HEK293 (cell line): Measurements from ENCODE around the gene RBM42.

Experiments
- BCL11A ChIP-seq: fragments of 450-650 bp; formaldehyde crosslinking; IDR thresholded peaks from 2 replicates; pipeline ENCODE4 v1.5.1; 2016; ENCODE audit warnings: low read depth, missing biosample characterization, missing genetic modification characterization
- BCL6B ChIP-seq: fragments of 450-650 bp; formaldehyde crosslinking; IDR thresholded peaks from 2 replicates; pipeline ENCODE4 v1.5.1; 2017; ENCODE audit warnings: missing biosample characterization, missing genetic modification characterization
- HOXD13 ChIP-seq: sonication (generic); formaldehyde crosslinking; IDR thresholded peaks from 2 replicates; pipeline ENCODE4 v1.8.0; 2022; ENCODE audit warnings: missing genetic modification reagents, borderline replicate concordance
- KLF16 ChIP-seq: fragments of 450-650 bp; formaldehyde crosslinking; IDR thresholded peaks from 2 replicates; pipeline ENCODE4 v1.5.1; 2017; ENCODE audit warnings: missing biosample characterization, missing genetic modification characterization
- OSR2 ChIP-seq: fragments of 450-650 bp; formaldehyde crosslinking; IDR thresholded peaks from 2 replicates; pipeline ENCODE4 v1.5.1; 2016; ENCODE audit warnings: missing biosample characterization, missing genetic modification characterization
- PATZ1 ChIP-seq: fragments of 450-650 bp; formaldehyde crosslinking; IDR thresholded peaks from 2 replicates; pipeline ENCODE4 v1.5.1; 2016; ENCODE audit warnings: missing biosample characterization, missing genetic modification characterization
- SCRT1 ChIP-seq: fragments of 450-650 bp; formaldehyde crosslinking; IDR thresholded peaks from 2 replicates; pipeline ENCODE4 v1.5.1; 2016; ENCODE audit warnings: missing biosample characterization, missing genetic modification characterization, borderline replicate concordance
- SETDB1 ChIP-seq: IDR thresholded peaks from one replicate; pipeline ENCODE4 v1.6.1; 2017; ENCODE audit warnings: mild to moderate bottlenecking, low read length, moderate library complexity, mixed read lengths; ENCODE audit not compliant: insufficient read length
- SP2 ChIP-seq: fragments of 450-650 bp; formaldehyde crosslinking; IDR thresholded peaks from 2 replicates; pipeline ENCODE4 v1.5.1; 2016; ENCODE audit warnings: missing biosample characterization, missing genetic modification characterization
- SP7 ChIP-seq: fragments of 450-650 bp; formaldehyde crosslinking; IDR thresholded peaks from 2 replicates; pipeline ENCODE4 v1.5.1; 2016; ENCODE audit warnings: missing biosample characterization, missing genetic modification characterization
- YY1 ChIP-seq: fragments of 450-650 bp; formaldehyde crosslinking; IDR thresholded peaks from 2 replicates; pipeline ENCODE4 v1.5.1; 2018; ENCODE audit warnings: missing biosample characterization, missing genetic modification characterization
- ZBTB17 ChIP-seq: fragments of 450-650 bp; formaldehyde crosslinking; IDR thresholded peaks from 2 replicates; pipeline ENCODE4 v1.5.1; 2016; ENCODE audit warnings: missing biosample characterization, missing genetic modification characterization
- ZBTB48 ChIP-seq: fragments of 450-650 bp; formaldehyde crosslinking; IDR thresholded peaks from 2 replicates; pipeline ENCODE4 v1.5.1; 2016; ENCODE audit warnings: missing biosample characterization, missing genetic modification characterization
- ZFP3 ChIP-seq: fragments of 450-650 bp; formaldehyde crosslinking; IDR thresholded peaks from 2 replicates; pipeline ENCODE4 v1.5.1; 2016; ENCODE audit warnings: low read depth, missing biosample characterization, missing genetic modification characterization
- ZIC2 ChIP-seq: fragments of 450-650 bp; formaldehyde crosslinking; IDR thresholded peaks from 2 replicates; pipeline ENCODE4 v1.5.1; 2016; ENCODE audit warnings: missing biosample characterization, missing genetic modification characterization
- ZNF10 ChIP-seq: fragments of 450-650 bp; formaldehyde crosslinking; IDR thresholded peaks from 2 replicates; pipeline ENCODE4 v1.5.1; 2017; ENCODE audit warnings: missing biosample characterization, missing genetic modification characterization
- ZNF138 ChIP-seq: fragments of 450-650 bp; formaldehyde crosslinking; IDR thresholded peaks from 2 replicates; pipeline ENCODE4 v1.5.1; 2016; ENCODE audit warnings: missing biosample characterization, missing genetic modification characterization, borderline replicate concordance
- ZNF140 ChIP-seq: fragments of 450-650 bp; formaldehyde crosslinking; IDR thresholded peaks from 2 replicates; pipeline ENCODE4 v1.5.1; 2016; ENCODE audit warnings: missing biosample characterization, missing genetic modification characterization
- ZNF23 ChIP-seq: fragments of 450-650 bp; formaldehyde crosslinking; IDR thresholded peaks from 2 replicates; pipeline ENCODE4 v1.5.1; 2016; ENCODE audit warnings: missing biosample characterization, missing genetic modification characterization, borderline replicate concordance
- ZNF248 ChIP-seq: fragments of 450-650 bp; formaldehyde crosslinking; IDR thresholded peaks from 2 replicates; pipeline ENCODE4 v1.5.1; 2017; ENCODE audit warnings: missing biosample characterization, missing genetic modification characterization
- ZNF350 ChIP-seq: fragments of 450-650 bp; formaldehyde crosslinking; IDR thresholded peaks from 2 replicates; pipeline ENCODE4 v1.5.0; 2017; ENCODE audit warnings: missing biosample characterization, mild to moderate bottlenecking, missing genetic modification characterization
- ZNF354C ChIP-seq: fragments of 450-650 bp; formaldehyde crosslinking; IDR thresholded peaks from 2 replicates; pipeline ENCODE4 v1.5.1; 2016; ENCODE audit warnings: missing biosample characterization, missing genetic modification characterization, low read depth, borderline replicate concordance
- ZNF394 ChIP-seq: fragments of 450-650 bp; formaldehyde crosslinking; IDR thresholded peaks from 2 replicates; pipeline ENCODE4 v1.5.1; 2016; ENCODE audit warnings: missing biosample characterization, missing genetic modification characterization, mild to moderate bottlenecking, moderate library complexity, borderline replicate concordance
- ZNF426 ChIP-seq: fragments of 450-650 bp; formaldehyde crosslinking; IDR thresholded peaks from 2 replicates; pipeline ENCODE4 v1.5.1; 2017; ENCODE audit warnings: missing biosample characterization, missing genetic modification characterization, mild to moderate bottlenecking, inconsistent platforms, moderate library complexity
- ZNF433 ChIP-seq: fragments of 450-650 bp; formaldehyde crosslinking; IDR thresholded peaks from 2 replicates; pipeline ENCODE4 v1.5.1; 2016; ENCODE audit warnings: missing biosample characterization, missing genetic modification characterization, low read depth
- ZNF449 ChIP-seq: fragments of 450-650 bp; formaldehyde crosslinking; IDR thresholded peaks from 2 replicates; pipeline ENCODE4 v1.5.1; 2017; ENCODE audit warnings: missing biosample characterization, mild to moderate bottlenecking, missing genetic modification characterization, moderate library complexity
- ZNF473 ChIP-seq: fragments of 450-650 bp; formaldehyde crosslinking; IDR thresholded peaks from 2 replicates; pipeline ENCODE4 v1.5.1; 2017; ENCODE audit warnings: missing biosample characterization, missing genetic modification characterization
- ZNF544 ChIP-seq: fragments of 450-650 bp; formaldehyde crosslinking; IDR thresholded peaks from 2 replicates; pipeline ENCODE4 v1.5.0; 2017; ENCODE audit warnings: missing biosample characterization, missing genetic modification characterization
- ZNF558 ChIP-seq: fragments of 450-650 bp; formaldehyde crosslinking; IDR thresholded peaks from 2 replicates; pipeline ENCODE4 v1.5.1; 2016; ENCODE audit warnings: missing biosample characterization, missing genetic modification characterization
- ZNF580 ChIP-seq: fragments of 450-650 bp; formaldehyde crosslinking; IDR thresholded peaks from 2 replicates; pipeline ENCODE4 v1.5.1; 2016; ENCODE audit warnings: missing biosample characterization, missing genetic modification characterization
- ZNF658 ChIP-seq: fragments of 450-650 bp; formaldehyde crosslinking; IDR thresholded peaks from 2 replicates; pipeline ENCODE4; 2016; ENCODE audit warnings: missing biosample characterization, missing genetic modification characterization
- ZNF664 ChIP-seq: fragments of 450-650 bp; formaldehyde crosslinking; IDR thresholded peaks from 2 replicates; pipeline ENCODE4 v1.5.1; 2016; ENCODE audit warnings: missing biosample characterization, missing genetic modification characterization
- ZNF704 ChIP-seq: fragments of 450-650 bp; formaldehyde crosslinking; IDR thresholded peaks from 2 replicates; pipeline ENCODE4 v1.5.1; 2016; ENCODE audit warnings: missing biosample characterization, missing genetic modification characterization
- ZNF777 ChIP-seq: fragments of 450-650 bp; formaldehyde crosslinking; IDR thresholded peaks from 2 replicates; pipeline ENCODE4 v1.5.1; 2017; ENCODE audit warnings: missing biosample characterization, missing genetic modification characterization, borderline replicate concordance
- ZNF843 ChIP-seq: fragments of 450-650 bp; formaldehyde crosslinking; IDR thresholded peaks from 2 replicates; pipeline ENCODE4 v1.5.1; 2016; ENCODE audit warnings: missing biosample characterization, missing genetic modification characterization
- ZSCAN23 ChIP-seq: fragments of 450-650 bp; formaldehyde crosslinking; IDR thresholded peaks from 2 replicates; pipeline ENCODE4 v1.5.1; 2016; ENCODE audit warnings: missing biosample characterization, missing genetic modification characterization

Gene RBM42

GRCh38 chr19:35612559-35613321 is 16.1 kb upstream of the RBM42 start, which contains the start of gene HAUS5 (continued):
- no peak for TF ChIP-seq ZNF664 (tag by site-specific recombination)
- no peak for TF ChIP-seq ZNF140 (tag by site-specific recombination)
- no peak for TF ChIP-seq SETDB1
- no peak for TF ChIP-seq ZNF777 (tag by site-specific recombination)
- no peak for TF ChIP-seq HOXD13
- TF ChIP-seq ZNF248 (tag by site-specific recombination) = no peak
- peak; percentile 88 for TF ChIP-seq PATZ1 (tag by site-specific recombination)
- no peak for TF ChIP-seq ZNF350 (tag by site-specific recombination)
- TF ChIP-seq ZNF558 (tag by site-specific recombination) = peak; percentile 84
- no peak for TF ChIP-seq ZNF544 (tag by site-specific recombination)
- no peak for TF ChIP-seq SCRT1 (tag by site-specific recombination)
- no peak for TF ChIP-seq ZNF426 (tag by site-specific recombination)
- TF ChIP-seq ZNF10 (tag by site-specific recombination) = 0 out of 2 replicates have a peak, but pooled peaks have one; percentile 45
- peak; percentile 96 for TF ChIP-seq KLF16 (tag by site-specific recombination)
- peak; percentile 72 for TF ChIP-seq SP2 (tag by site-specific recombination)
- no peak for TF ChIP-seq BCL11A (tag by site-specific recombination)
- peak; percentile 95 for TF ChIP-seq SP7 (tag by site-specific recombination)
- no peak for TF ChIP-seq ZFP3
- peak; percentile 78 for TF ChIP-seq ZNF394
- TF ChIP-seq ZNF433 (tag by site-specific recombination) = no peak
- peak; percentile 91 for TF ChIP-seq ZBTB17 (tag by site-specific recombination)
- TF ChIP-seq ZNF843 = peak; percentile 68; the same call in 1 of the 2 replicates
- no peak; the same call in none of the 2 replicates for TF ChIP-seq ZNF580 (tag by site-specific recombination)
- no peak for TF ChIP-seq ZNF354C (tag by site-specific recombination)
- peak; percentile 95 for TF ChIP-seq ZBTB48 (tag by site-specific recombination)
- peak; percentile 86 for TF ChIP-seq ZNF449 (tag by site-specific recombination)
- peak; percentile 51 for TF ChIP-seq ZIC2 (tag by site-specific recombination)
- no peak for TF ChIP-seq ZNF23 (tag by site-specific recombination)
- peak; percentile 91 for TF ChIP-seq YY1
- TF ChIP-seq ZNF138 = 0 out of 2 replicates have a peak, but pooled peaks have one; percentile 30
- TF ChIP-seq ZNF704 (tag by site-specific recombination) = no peak
- TF ChIP-seq ZNF473 = no peak
- peak; percentile 85; the same call in 1 of the 2 replicates for TF ChIP-seq ZSCAN23
- TF ChIP-seq BCL6B (tag by site-specific recombination) = no peak
- no peak for TF ChIP-seq ZNF658 (tag by site-specific recombination)
- no peak for TF ChIP-seq OSR2 (tag by site-specific recombination)
